Measurements from ENCODE around the gene MPDZ. TPM values are rescaled to one million over a fixed set of nuclear protein-coding genes. Genes with fewer than 3 reads are reported as not detected.

Gene MPDZ
- total RNA-seq, 1 experiment from 2014 or later: 15.3 TPM

GRCh38 chr9:13189362-13189761, 90.1 kb downstream of the MPDZ start:
- Histone ChIP-seq H3K4me2 (no peak overlapping the region), H3K9me2 (ENCODE audit: insufficient read depth) (no peaks in the 10 kb centered on the region), H4K20me1 (ENCODE audit: insufficient read depth) (no peaks in the 10 kb centered on the region), H3K9me3 (ENCODE audit: insufficient read depth, low read depth) (no peaks in the 10 kb centered on the region), H3K4me3 (no peak overlapping the region), H3K4me1 (replicated peaks; ENCODE audit: insufficient read depth) (no peaks in the 10 kb centered on the region), H3K36me3 (ENCODE audit: low read depth) (no peaks in the 10 kb centered on the region), H2AFZ (no peak overlapping the region), H3F3A (ENCODE audit: insufficient read depth, low read depth) (no peaks in the 10 kb centered on the region), H3K27me3 (ENCODE audit: insufficient read depth, low read depth) (no peaks in the 10 kb centered on the region), H3K27ac (no peak overlapping the region), H3K79me2 (ENCODE audit: low read depth) (no peaks in the 10 kb centered on the region)
- TF ChIP-seq EZH2 (IDR thresholded peaks at IDR 0.05; ENCODE audit: low read depth): no peak
- TF ChIP-seq, protein P1, sequence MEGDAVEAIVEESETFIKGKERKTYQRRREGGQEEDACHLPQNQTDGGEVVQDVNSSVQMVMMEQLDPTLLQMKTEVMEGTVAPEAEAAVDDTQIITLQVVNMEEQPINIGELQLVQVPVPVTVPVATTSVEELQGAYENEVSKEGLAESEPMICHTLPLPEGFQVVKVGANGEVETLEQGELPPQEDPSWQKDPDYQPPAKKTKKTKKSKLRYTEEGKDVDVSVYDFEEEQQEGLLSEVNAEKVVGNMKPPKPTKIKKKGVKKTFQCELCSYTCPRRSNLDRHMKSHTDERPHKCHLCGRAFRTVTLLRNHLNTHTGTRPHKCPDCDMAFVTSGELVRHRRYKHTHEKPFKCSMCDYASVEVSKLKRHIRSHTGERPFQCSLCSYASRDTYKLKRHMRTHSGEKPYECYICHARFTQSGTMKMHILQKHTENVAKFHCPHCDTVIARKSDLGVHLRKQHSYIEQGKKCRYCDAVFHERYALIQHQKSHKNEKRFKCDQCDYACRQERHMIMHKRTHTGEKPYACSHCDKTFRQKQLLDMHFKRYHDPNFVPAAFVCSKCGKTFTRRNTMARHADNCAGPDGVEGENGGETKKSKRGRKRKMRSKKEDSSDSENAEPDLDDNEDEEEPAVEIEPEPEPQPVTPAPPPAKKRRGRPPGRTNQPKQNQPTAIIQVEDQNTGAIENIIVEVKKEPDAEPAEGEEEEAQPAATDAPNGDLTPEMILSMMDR (conservative IDR thresholded peaks at IDR 0.05): no peak
- no TSS peak for BruUV-seq (replicated peaks)
- intact Hi-C loops (cut with micrococcal nuclease; ENCODE audit: unreplicated experiment): no loop called here
- DNase-seq: no peak
- ChIA-PET POLR2A (ENCODE audit: unreplicated experiment) (no interaction called here), CTCF (no interaction called here)

DNA sequence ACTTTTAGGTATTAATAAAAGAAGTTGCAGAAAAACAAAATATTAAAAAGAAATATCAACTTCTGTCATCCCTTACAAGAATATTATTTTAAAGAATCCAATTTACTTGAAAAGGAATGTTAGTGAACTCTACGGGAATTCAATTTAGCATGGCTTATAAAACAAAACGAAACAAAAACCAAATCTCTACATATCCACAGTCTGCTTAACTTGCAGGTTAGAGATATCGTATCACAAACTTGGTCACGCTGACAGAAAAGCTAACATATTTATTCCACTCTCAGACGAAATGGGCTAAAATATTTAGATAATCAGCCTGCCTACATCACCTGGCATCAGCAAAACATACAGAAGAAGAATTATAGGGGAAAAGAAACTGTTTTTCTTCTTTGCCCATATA, 92.7 kb downstream of the MPDZ start:
- Histone ChIP-seq H3K9me2 (ENCODE audit: insufficient read depth) (no peaks in the 10 kb centered on the region), H3K9me3 (ENCODE audit: insufficient read depth, low read depth) (no peaks in the 10 kb centered on the region), H3K27me3 (ENCODE audit: insufficient read depth, low read depth) (no peaks in the 10 kb centered on the region), H3F3A (ENCODE audit: insufficient read depth, low read depth) (no peaks in the 10 kb centered on the region), H3K4me2 (no peak overlapping the region), H3K36me3 (ENCODE audit: low read depth) (no peaks in the 10 kb centered on the region), H3K27ac (no peak overlapping the region), H2AFZ (no peak overlapping the region), H3K4me1 (replicated peaks; ENCODE audit: insufficient read depth) (no peaks in the 10 kb centered on the region), H4K20me1 (ENCODE audit: insufficient read depth) (no peaks in the 10 kb centered on the region), H3K4me3 (no peak overlapping the region), H3K79me2 (ENCODE audit: low read depth) (no peaks in the 10 kb centered on the region)
- CTCF ChIA-PET: no interaction called here
- TF ChIP-seq, protein P1 (conservative IDR thresholded peaks at IDR 0.05): no peak
- TF ChIP-seq EZH2 (IDR thresholded peaks at IDR 0.05; ENCODE audit: low read depth): no peak
- no peak for DNase-seq
- POLR2A ChIA-PET (ENCODE audit: unreplicated experiment): no interaction called here
- no TSS peak for BruUV-seq (replicated peaks)
- intact Hi-C loops (cut with micrococcal nuclease; ENCODE audit: unreplicated experiment): no loop called here

DNA sequence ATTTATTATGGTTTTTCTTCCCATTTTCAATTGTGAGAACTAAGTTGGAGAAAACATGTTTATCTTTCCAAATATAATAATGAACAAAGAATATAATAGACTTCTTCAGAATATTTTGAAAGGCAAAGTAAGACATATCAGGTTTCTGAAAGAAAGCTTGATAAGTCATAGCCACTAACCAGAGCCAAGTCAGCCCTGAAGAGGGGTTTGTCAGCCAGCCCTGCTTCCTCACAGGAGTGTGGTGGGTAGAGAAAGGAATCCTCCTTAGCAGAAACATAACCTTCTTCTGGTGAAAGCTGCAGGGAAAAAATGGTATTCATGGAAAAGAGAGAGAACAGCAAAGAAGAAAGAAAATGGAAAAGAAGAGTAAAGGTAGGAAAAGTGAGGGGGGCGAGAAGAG, 93.4 kb downstream of the MPDZ start:
- intact Hi-C loops (cut with micrococcal nuclease; ENCODE audit: unreplicated experiment): no loop called here
- TF ChIP-seq EZH2 (IDR thresholded peaks at IDR 0.05; ENCODE audit: low read depth): no peak
- TF ChIP-seq, protein P1 (conservative IDR thresholded peaks at IDR 0.05): no peak
- POLR2A ChIA-PET (ENCODE audit: unreplicated experiment): no interaction called here

More for the DNA sequence above, 93.4 kb downstream of the MPDZ start:
- Histone ChIP-seq H3K27ac (no peak overlapping the region), H3K4me2 (no peak overlapping the region), H3K4me1 (replicated peaks; ENCODE audit: insufficient read depth) (no peaks in the 10 kb centered on the region), H3K79me2 (ENCODE audit: low read depth) (no peaks in the 10 kb centered on the region), H3K27me3 (ENCODE audit: insufficient read depth, low read depth) (no peaks in the 10 kb centered on the region), H3K9me2 (ENCODE audit: insufficient read depth) (no peaks in the 10 kb centered on the region), H2AFZ (no peak overlapping the region), H3K9me3 (ENCODE audit: insufficient read depth, low read depth) (no peaks in the 10 kb centered on the region), H3K36me3 (ENCODE audit: low read depth) (no peaks in the 10 kb centered on the region), H4K20me1 (ENCODE audit: insufficient read depth) (no peaks in the 10 kb centered on the region), H3K4me3 (no peak overlapping the region), H3F3A (ENCODE audit: insufficient read depth, low read depth) (no peaks in the 10 kb centered on the region)
- no TSS peak for BruUV-seq (replicated peaks)
- no peak for DNase-seq
- CTCF ChIA-PET: no interaction called here
